ENCODE measurements around the gene CAMK4. TPM values are rescaled to one million over a fixed set of nuclear protein-coding genes. Genes with fewer than 3 reads are reported as not detected.
A peak's percentile ranks its signal among the peaks of the same experiment; 100 is the strongest.

CAMK4 gene
- total RNA-seq, 1 experiment from 2014 or later = 6.3 TPM

- no peaks in the 10 kb centered on the region for H3K27me3 ChIP-seq (ENCODE audit: insufficient read depth, low read length)
- H3K9ac ChIP-seq (ENCODE audit: extremely low read depth, insufficient read length, low read length) = no peak overlapping the region
- H2BK12ac ChIP-seq (ENCODE audit: insufficient read length, low read depth, low read length) = no peak overlapping the region
- H3K27ac ChIP-seq (ENCODE audit: insufficient read length, low read depth, low read length) = no peak overlapping the region
- TF ChIP-seq CTCF (conservative IDR thresholded peaks at IDR 0.05) = no peak
- no peak overlapping the region for H4K8ac ChIP-seq (replicated peaks; ENCODE audit: insufficient read length, low read depth, low read length)
- Mint-ChIP-seq H3K27ac (no peak overlapping the region; a peak in 1 of 7 replicates), H3K36me3 (ENCODE audit: insufficient read depth in 1 of 3, low read depth in 3 of 3) (no peaks in the 10 kb centered on the region), H3K27me3 (ENCODE audit: low read depth) (no peaks in the 10 kb centered on the region), H3K4me1 (peaks cover 14 to 15% of the 10 kb centered on the region in 2 experiments), H3K4me3 (no peak overlapping the region), H3K9me3 (no peaks in the 10 kb centered on the region)
- H3K4ac ChIP-seq (ENCODE audit: low read depth, low read length) = no peak overlapping the region
- no peak overlapping the region for H2AK5ac ChIP-seq (ENCODE audit: insufficient read length, low read length)
- no peaks in the 10 kb centered on the region for H3K23me2 ChIP-seq (ENCODE audit: insufficient read length, low read depth, low read length, poor library complexity, severe bottlenecking)
- no peak overlapping the region for H2BK15ac ChIP-seq (ENCODE audit: low read depth, low read length)
- no peak overlapping the region for H4K91ac ChIP-seq (ENCODE audit: insufficient read length, low read depth, low read length)
- H3K4me2 ChIP-seq (ENCODE audit: insufficient read depth, insufficient read length, low read length) = no peak overlapping the region
- no peak overlapping the region for H3T11ph ChIP-seq (ENCODE audit: low read length)
- H3K9me3 ChIP-seq (ENCODE audit: control insufficient read depth, low read depth, low read length) = no peaks in the 10 kb centered on the region
- no peak overlapping the region for H2BK120ac ChIP-seq (ENCODE audit: low read depth, low read length, poor library complexity, severe bottlenecking)
- H3K14ac ChIP-seq (ENCODE audit: insufficient read depth, low read length) = no peak overlapping the region
- no peak overlapping the region for H4K5ac ChIP-seq (ENCODE audit: insufficient read length, low read depth, low read length)
- no peak overlapping the region for H3K18ac ChIP-seq (ENCODE audit: insufficient read length, low read depth, low read length)
- no peak overlapping the region for H3K56ac ChIP-seq (ENCODE audit: insufficient read length, low read depth, low read length)
- H2BK20ac ChIP-seq (ENCODE audit: low read depth, low read length, poor library complexity, severe bottlenecking) = no peak overlapping the region
- no peak overlapping the region for H3K23ac ChIP-seq (ENCODE audit: insufficient read length, low read depth, low read length)
- no peak overlapping the region for H2BK5ac ChIP-seq (ENCODE audit: insufficient read length, low read length)
- no peaks in the 10 kb centered on the region for H3K79me1 ChIP-seq (ENCODE audit: insufficient read depth, low read depth, low read length, poor library complexity, severe bottlenecking)
- H3K4me1 ChIP-seq (ENCODE audit: insufficient read depth, low read length) = peaks cover 3% of the 10 kb centered on the region; the same call in 1 of the 2 replicates
- peak overlapping the region; percentile 73 for H2AFZ ChIP-seq (ENCODE audit: low read length)
- DNase-seq = no peak
- no CpG with 5 or more reads among the region's 2 CpGs for WGBS (ENCODE audit: extremely low coverage, insufficient read length, low lambda C conversion rate)
- no peaks in the 10 kb centered on the region for H3K79me2 ChIP-seq (ENCODE audit: insufficient read depth, low read length)
- H4K20me1 ChIP-seq (ENCODE audit: control insufficient read depth, insufficient read depth, insufficient read length) = no peaks in the 10 kb centered on the region
Observed at GRCh38 chr5:111214052-111214742, 10.0 kb upstream of the CAMK4 start.
